Measurements from ENCODE around the gene AVPR2.

The AVPR2 gene

DNA sequence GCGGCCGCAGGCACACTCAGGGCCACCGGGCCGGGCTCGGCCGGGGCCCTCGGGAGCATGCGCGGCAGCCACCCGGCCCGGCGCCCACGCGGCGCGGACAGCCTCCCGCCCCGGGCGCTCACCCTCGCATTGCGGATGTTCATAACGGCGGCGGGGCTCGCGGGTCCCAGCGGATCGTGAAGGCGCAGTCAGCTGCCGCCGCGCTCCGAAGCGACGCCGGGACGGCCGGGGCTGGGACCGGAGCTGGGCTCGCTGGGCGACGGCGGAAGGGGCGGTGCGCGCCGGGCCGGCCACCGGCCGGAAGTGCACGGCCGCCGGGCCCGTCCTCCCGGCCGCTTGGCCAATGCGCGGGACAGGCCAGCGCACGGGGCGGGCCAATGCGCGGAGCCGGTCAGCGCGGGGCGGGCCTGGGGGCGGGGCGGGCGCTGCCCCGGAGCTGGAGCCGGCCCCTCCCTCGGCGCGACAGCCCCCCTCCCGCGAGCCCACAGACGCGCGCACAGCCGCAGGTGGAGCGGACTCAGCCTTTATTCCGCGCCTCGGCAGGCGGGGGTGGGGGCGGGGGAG, 30.4 kb downstream of the AVPR2 start, which contains the start of gene NAA10:
Gene NAA10, minus strand, starts transcription at position 276 of the 564 bp plus-strand sequence. Its CDS starts 133 bp downstream, at position 143.
- peak; percentile 72 for DNase-seq

- DNase-seq, result no peak
These were observed 30.9 kb downstream of the AVPR2 start for GRCh38 chrX:153935326-153935851.

DNA sequence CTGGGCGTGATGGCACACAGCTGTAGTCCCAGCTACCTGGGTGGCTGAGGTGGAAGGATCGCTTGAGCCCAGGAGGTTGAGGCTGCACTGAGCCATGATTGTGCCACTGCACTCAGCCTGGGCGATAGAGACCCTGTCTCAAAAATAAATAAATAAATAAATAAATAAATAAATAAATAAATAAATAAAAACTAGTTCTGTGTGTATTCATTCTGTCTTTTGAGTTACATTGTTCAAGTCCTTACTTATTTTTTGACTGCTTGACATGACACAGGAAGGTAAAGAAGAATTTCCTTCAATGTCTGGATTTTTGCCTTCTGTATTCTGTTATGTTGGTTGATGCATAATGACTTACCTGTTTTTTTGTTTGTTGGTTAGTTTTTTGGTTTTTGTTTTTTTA, 32.6 kb downstream of the AVPR2 start:
- no peak for DNase-seq

DNA sequence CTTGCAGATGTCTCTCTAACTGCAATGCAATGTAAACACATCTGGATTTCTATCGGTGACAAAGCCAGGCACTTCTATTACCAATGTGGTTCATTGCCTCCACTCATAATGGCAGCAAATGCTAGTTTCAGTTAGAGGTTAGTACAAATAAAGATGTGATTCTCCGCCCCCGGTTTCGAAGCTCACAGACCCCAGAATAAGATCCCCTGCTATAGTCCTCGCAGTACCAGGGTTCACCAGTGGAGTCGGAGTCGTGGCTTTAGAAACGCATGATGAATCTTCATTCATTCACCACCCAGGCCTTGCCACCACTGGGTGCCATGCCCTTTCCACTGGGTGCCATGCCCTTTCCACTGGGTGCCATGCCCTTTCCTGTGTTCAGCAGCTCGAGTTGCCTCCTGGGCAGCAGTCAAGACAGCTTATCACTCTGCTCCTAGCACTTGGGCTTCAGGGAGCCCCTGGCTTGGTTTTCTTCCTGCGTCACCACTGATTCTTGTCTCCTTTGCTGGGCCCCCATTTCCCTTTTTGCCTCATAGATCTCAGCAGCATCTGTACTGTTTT, 33.8 kb downstream of the AVPR2 start:
- DNase-seq, result no peak

DNA sequence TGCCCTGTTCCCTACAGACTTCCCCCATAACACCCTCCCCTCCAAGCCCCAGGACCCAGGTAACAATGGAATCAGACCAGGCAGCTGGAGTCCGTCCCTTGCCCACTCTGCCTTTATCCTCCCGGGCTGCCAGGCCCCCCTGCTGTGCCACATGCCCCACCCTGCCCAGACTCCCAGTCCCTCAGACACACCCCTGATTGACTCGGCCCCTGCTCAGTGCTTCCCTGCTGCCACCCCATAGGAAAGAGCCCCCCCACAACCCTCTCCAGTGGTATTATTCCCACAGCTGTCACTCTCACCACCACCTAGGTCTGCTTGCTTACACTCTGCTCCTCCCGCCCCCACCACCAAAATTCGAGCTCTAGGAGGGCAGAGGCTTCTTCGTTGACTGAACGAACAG, 35.1 kb downstream of the AVPR2 start:
- no peak for DNase-seq

DNA sequence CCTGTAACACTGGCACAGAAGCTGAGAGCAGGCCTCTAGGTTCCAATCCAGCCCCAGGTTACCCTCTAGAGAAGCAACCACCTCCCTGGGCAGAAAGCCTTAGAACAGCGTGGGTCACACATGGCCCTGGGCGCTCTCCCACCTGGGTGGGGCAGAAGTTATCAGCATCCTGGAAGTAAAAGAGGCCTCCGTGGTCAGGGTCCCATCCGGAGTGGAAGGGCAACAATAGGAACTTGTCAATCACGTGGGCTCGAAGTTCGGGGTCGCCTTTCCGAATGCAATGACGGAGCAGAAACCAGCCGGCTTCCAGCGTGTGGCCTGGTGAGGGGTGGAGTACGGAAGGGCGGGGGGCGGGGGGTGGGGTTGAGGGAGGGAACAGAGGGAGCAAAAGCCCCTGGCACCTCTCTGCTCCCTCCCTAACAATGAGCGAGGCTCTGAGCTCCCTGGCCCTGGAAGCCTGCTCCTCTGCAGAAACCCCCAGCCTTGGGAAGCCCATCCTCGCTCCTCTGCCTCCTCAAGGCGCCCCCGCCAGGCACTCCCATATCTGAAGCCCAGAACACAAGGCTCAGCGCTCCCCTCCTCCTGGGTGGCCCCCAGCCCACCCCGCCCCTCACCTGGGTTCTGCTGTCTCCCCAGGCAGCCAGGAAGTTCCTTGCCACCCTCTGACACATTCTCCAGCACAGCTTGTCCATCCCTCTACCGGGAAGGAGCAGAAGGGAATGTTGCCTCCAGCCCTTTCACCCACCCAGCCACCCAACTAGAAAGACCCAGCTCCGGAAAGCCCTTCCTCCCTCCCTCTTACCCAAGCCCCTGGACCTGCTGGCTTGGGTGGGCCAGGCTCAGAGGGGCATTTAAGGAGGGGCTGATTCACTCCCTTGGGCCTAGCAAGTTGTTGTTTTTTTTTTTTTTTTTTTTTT, 37.1 kb downstream of the AVPR2 start:
- DNase-seq, result no peak

- DNase-seq, result no peak
These were observed 39.8 kb downstream of the AVPR2 start, which contains the start of gene RENBP for GRCh38 chrX:153944140-153944799. Gene RENBP (minus strand): TSS chrX:153944643. CDS start chrX:153944610, 33 bp downstream.

DNA sequence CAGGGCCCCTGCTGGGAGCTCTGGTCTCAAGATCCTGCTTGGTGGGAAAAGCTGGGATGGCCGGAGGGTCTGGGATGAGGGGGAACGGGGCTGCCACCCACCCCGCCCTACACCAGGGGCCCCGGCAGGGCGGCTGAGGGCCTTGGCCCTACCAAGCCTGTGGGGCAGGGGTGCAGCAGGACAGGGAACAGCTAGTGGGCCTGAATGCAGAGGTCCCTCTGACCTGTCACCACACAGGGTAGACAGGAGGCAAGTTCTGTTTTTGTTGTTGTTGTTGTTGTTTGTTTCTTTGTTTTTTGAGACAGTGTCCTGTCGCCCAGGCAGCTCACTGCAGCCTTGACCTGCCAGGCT, 40.3 kb downstream of the AVPR2 start:
- DNase-seq, result no peak

GRCh38 chrX:153945956-153946943, 41.8 kb downstream of the AVPR2 start:
- DNase-seq, result no peak

DNA sequence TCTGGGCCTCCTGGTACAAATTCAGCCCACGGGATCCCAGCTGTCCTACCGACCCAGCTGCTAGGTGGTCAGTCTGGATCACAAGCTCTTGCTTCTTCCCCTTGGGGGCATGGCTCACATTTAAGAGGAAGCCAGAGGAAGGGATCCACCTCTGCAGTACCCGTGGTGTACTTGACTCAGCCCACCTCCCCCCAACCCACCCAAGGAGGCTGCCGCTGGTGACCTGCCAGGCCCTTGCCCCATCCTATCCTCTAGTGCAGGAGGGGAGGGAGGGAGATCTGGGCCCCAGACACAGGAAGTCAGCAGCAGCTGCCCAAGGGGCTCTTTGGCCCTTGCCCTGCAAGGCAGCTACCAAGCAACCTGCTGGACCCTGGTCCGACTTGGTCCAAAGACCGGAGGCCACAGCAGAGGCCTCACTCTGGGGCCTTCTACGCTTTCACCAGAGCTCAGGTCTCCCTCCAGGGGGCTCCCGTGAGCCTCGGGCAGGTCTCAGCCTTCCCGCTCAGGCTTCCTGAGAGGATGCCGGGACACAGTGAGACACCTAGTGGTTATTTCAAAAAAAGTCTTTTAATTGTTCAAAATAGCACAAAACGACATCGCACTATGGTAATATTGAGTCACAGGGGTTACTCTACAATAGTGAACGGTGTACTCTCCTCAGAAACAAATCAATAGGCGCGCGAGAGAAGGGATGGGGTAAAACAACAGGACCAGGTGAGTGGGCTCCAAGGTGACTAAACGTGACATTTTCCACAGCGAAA, 42.7 kb downstream of the AVPR2 start:
- peak; percentile 47 for DNase-seq

DNA sequence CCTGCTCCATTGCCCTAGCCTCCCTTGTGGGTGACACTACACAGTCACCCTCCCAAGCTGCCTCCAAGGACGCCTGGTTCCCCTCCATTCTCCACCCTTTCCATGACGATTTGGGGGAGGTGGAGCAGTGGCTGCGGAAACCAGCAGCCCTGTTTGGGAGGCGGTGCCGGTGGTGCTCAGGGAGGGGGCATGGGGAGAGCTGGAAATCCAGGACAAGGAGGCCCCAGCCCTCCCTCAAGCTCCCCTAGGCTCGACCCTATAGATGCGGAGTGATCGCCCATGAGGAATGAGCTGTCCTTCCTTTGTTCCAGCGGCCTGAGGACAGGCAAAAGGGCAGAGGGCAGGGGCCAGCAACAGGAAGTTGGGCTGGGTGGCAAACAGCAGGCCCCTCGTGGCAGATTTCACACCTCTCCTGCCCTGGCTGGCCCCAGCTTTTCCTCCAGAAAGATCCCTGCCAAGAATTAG, 43.6 kb downstream of the AVPR2 start:
- no peak for DNase-seq

DNA sequence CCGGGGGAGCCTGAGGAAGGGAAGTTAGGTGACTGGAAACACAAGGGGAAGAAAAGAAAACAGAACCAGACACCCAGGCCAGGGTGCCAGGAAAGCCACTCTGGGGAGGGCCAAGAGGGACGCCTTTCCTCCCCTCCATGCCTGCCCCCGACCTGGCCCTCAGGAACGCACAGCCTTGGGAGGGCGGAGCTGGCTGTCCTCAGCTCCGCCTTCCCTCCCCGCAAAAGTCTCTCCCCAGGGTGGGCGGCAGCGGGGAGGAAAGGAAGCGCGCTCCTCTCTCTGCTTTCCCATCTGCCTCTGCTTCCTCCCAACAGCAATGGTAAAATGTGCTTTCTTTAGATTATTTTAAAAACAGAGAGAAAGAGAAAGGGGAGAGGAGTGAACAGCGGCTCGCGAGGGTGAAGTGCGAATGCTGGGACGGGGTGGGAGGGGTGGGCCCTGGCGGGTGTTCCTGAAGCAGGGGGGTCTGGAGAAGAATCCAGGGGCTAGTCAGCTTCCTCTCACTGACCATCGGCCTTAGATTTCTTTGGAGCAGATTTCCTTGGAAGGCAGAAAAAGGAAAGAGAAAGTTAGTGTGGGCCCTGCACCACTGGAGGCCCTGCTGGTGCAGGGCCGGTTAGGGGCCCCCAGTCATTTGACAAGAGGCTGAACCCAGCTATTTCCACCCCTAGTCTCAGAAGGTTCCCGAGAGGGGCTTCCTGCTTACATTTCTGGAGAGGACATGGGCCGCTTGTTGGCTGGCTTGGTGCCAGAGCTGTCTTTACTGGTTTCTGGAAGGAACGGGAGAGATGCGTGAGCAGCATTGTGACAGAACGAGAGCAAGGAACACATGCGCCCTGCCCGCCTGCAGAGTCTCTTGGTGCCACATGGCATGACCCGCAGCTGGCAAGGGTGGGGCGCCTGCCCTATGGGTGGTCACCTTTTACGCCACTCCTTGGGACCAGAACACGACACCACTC, 44.7 kb downstream of the AVPR2 start:
- no peak for DNase-seq

GRCh38 chrX:153950127-153950526, 45.7 kb downstream of the AVPR2 start:
- DNase-seq, result no peak

DNA sequence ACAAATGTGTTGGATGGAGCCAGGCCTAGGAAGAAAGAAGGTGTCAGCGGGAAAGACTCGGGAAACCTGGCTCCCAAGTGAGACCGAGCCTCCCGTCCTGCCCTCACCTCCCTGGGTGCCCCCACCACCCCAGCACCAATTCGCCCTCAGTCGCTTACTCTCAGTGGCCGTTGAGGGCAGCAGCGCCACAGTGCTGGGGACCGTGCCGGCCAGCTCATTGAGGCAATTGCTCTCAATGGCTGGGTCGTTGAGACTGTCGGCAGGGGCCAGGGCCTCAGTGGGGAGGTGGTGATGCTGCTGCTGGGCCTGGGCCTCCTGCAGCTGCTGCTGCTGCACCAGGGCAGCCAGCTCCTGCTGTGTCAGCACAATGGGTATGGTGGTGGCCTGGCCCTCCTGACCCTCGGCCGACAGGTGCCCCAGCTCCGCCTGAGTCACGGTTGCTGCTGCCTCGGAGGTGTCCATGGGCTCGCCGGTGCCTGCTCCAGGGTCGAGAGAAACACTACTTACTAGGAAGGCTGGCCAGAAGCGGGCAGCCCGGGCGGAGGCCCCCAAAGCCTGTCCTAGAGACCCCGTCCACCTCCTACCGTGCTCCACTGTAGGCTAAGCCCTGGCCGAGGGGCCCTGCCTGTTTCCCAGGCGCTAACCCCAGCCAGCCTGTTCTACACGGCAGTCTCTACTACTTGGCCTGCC, 47.4 kb downstream of the AVPR2 start:
- DNase-seq, result no peak

GRCh38 chrX:153952373-153953026, 48.0 kb downstream of the AVPR2 start:
- no peak for DNase-seq

GRCh38 chrX:153953342-153953830, 48.9 kb downstream of the AVPR2 start:
- DNase-seq, result peak; percentile 55

GRCh38 chrX:153953892-153954557, 49.6 kb downstream of the AVPR2 start:
- no peak for DNase-seq
